IMR-90 (cell line): ENCODE data around the gene STIM1. TPM values are rescaled to one million over a fixed set of nuclear protein-coding genes. Genes with fewer than 3 reads are reported as not detected.

Source experiments
- ATAC-seq: fragments of 200-7000 bp; cut with Tn5 transposase; 2 replicates; pipeline ENCODE4 v1.9.1; 2020; ENCODE audit warnings: low read depth, mild to moderate bottlenecking, moderate library complexity
- BruUV-seq: library from RNA; stranded (reverse); fragments of 400-500 nt; replicated peaks from 2 replicates; lab custom pipeline; 2021; lab: Mats Ljungman, UMichigan
- CTCF ChIA-PET: fragments of 300-600 bp; formaldehyde crosslinking; extraction: SDS; loops from one replicate; lab custom pipeline; 2021; ENCODE audit warnings: antibody characterized with exemption; lab: Yijun Ruan, JAX
- POLR2A ChIA-PET: fragments of 300-600 bp; sonication (Branson Sonifier 250); formaldehyde crosslinking; loops from one replicate; lab custom pipeline; 2022; ENCODE audit warnings: antibody characterized with exemption; ENCODE audit not compliant: unreplicated experiment; lab: Charles Lee
- DNase-seq: peaks from one replicate; pipeline ENCODE4 v3.0.0; 2013
- H2AFZ ChIP-seq: replicated peaks from 2 replicates; pipeline ENCODE3; 2013; ENCODE audit warnings: low read length, mild to moderate bottlenecking; ENCODE audit not compliant: poor library complexity
- H2AK5ac ChIP-seq: 2 replicates; pipeline ENCODE4 v1.6.1; 2013; ENCODE audit warnings: low read depth, low read length, inconsistent platforms
- H2AK9ac ChIP-seq: replicated peaks from 2 replicates; pipeline ENCODE3; 2013; ENCODE audit warnings: mild to moderate bottlenecking, low read depth, low read length, moderate library complexity; ENCODE audit not compliant: poor library complexity
- H2BK120ac ChIP-seq: 2 replicates; pipeline ENCODE4 v1.6.1; 2013; ENCODE audit warnings: low read depth, low read length, inconsistent platforms
- H2BK15ac ChIP-seq: 3 replicates; pipeline ENCODE4 v1.6.1; 2013; ENCODE audit warnings: low read depth, low read length, inconsistent platforms
- H2BK20ac ChIP-seq: 2 replicates; pipeline ENCODE4 v1.6.1; 2013; ENCODE audit warnings: low read depth, mild to moderate bottlenecking, inconsistent platforms, low read length, moderate library complexity
- H2BK5ac ChIP-seq: 2 replicates; pipeline ENCODE4 v1.6.1; 2013; ENCODE audit warnings: mild to moderate bottlenecking, low read depth, low read length, inconsistent platforms; ENCODE audit not compliant: poor library complexity, severe bottlenecking
- H3K14ac ChIP-seq: replicated peaks from 2 replicates; pipeline ENCODE4 v1.6.1; 2013; ENCODE audit warnings: low read depth, low read length, inconsistent platforms
- H3K18ac ChIP-seq: 2 replicates; pipeline ENCODE4 v1.6.1; 2013; ENCODE audit warnings: low read depth, low read length, control low read depth
- H3K23ac ChIP-seq: 2 replicates; pipeline ENCODE4 v1.6.1; 2013; ENCODE audit warnings: low read depth, low read length, inconsistent platforms
- H3K27ac ChIP-seq: 2 replicates; pipeline ENCODE4 v1.5.1; 2013; ENCODE audit warnings: mild to moderate bottlenecking, control low read depth, low read length; ENCODE audit not compliant: insufficient read depth
- H3K27me3 ChIP-seq: 2 replicates; pipeline ENCODE4 v1.6.1; 2013; ENCODE audit warnings: low read length; ENCODE audit not compliant: control insufficient read depth, insufficient read depth
- H3K36me3 ChIP-seq: 2 replicates; pipeline ENCODE4 v1.6.1; 2013; ENCODE audit warnings: low read length, mixed read lengths; ENCODE audit not compliant: control insufficient read depth, insufficient read depth
- H3K4ac ChIP-seq: 2 replicates; pipeline ENCODE4 v1.6.1; 2013; ENCODE audit warnings: low read depth, low read length, inconsistent platforms
- H3K4me1 ChIP-seq: 2 replicates; pipeline ENCODE4 v1.6.1; 2013; ENCODE audit warnings: low read length, mixed read lengths; ENCODE audit not compliant: control insufficient read depth, insufficient read depth
- H3K4me2 ChIP-seq: 2 replicates; pipeline ENCODE4 v1.6.1; 2013; ENCODE audit warnings: low read depth, mild to moderate bottlenecking, control low read depth, low read length, moderate library complexity
- H3K4me3 ChIP-seq: 2 replicates; pipeline ENCODE4 v1.5.1; 2013; ENCODE audit warnings: low read depth, mild to moderate bottlenecking, control low read depth, low read length, moderate library complexity; ENCODE audit not compliant: insufficient read depth
- H3K56ac ChIP-seq: 2 replicates; pipeline ENCODE4 v1.6.1; 2013; ENCODE audit warnings: low read length, inconsistent platforms; ENCODE audit not compliant: insufficient read depth; ENCODE audit errors: extremely low read depth
- H3K79me1 ChIP-seq, 2 experiments: 2 replicates each; pipeline ENCODE4 v1.6.1; 2013; ENCODE audit warnings: low read length in 2 of 2, inconsistent platforms in 1 of 2, low read depth in 1 of 2
- H3K9ac ChIP-seq: 2 replicates; pipeline ENCODE4 v1.6.1; 2013; ENCODE audit warnings: low read depth, low read length, control low read depth
- H3K9me1 ChIP-seq: 2 replicates; pipeline ENCODE4 v1.6.1; 2013; ENCODE audit warnings: low read length, inconsistent platforms; ENCODE audit not compliant: insufficient read depth
- H3K9me3 ChIP-seq: 2 replicates; pipeline ENCODE4 v1.6.1; 2013; ENCODE audit warnings: low read length; ENCODE audit not compliant: control insufficient read depth, insufficient read depth
- H4K20me1 ChIP-seq: 2 replicates; pipeline ENCODE4 v1.6.1; 2013; ENCODE audit warnings: low read length, inconsistent platforms; ENCODE audit not compliant: insufficient read depth
- H4K5ac ChIP-seq: 2 replicates; pipeline ENCODE4 v1.6.1; 2013; ENCODE audit warnings: mild to moderate bottlenecking, low read depth, low read length, control low read depth
- H4K8ac ChIP-seq, 2 experiments: 2 replicates each; pipeline ENCODE4 v1.6.1; 2013; ENCODE audit warnings: low read depth in 2 of 2, low read length in 2 of 2, control low read depth in 1 of 2, inconsistent platforms in 1 of 2
- H4K91ac ChIP-seq: 2 replicates; pipeline ENCODE4 v1.6.1; 2013; ENCODE audit warnings: low read depth, low read length, inconsistent platforms; ENCODE audit not compliant: insufficient read depth
- BHLHE40 ChIP-seq: fragments of 150-350 bp; IDR thresholded peaks from 2 replicates; pipeline ENCODE4 v1.6.1; 2016; ENCODE audit warnings: mild to moderate bottlenecking, low read depth, low read length
- CEBPB ChIP-seq: IDR thresholded peaks from 2 replicates; pipeline ENCODE4 v1.6.1; 2012; ENCODE audit warnings: low read depth, low read length, improper control_type of control experiment
- CHD1 ChIP-seq: IDR thresholded peaks from 2 replicates; pipeline ENCODE4 v1.6.1; 2012; ENCODE audit warnings: low read depth, low read length, improper control_type of control experiment
- CTCF ChIP-seq: conservative IDR thresholded peaks from 2 replicates; pipeline ENCODE4 v1.5.1; 2012; ENCODE audit warnings: mild to moderate bottlenecking, low read depth, low read length, improper control_type of control experiment
- MAZ ChIP-seq: IDR thresholded peaks from 2 replicates; pipeline ENCODE4 v1.6.1; 2012; ENCODE audit warnings: low read depth, mild to moderate bottlenecking, low read length, improper control_type of control experiment, moderate library complexity, borderline replicate concordance
- NFE2L2 ChIP-seq: fragments of 150-350 bp; IDR thresholded peaks from 2 replicates; pipeline ENCODE4 v1.6.1; 2016; ENCODE audit warnings: low read depth, mild to moderate bottlenecking, low read length
- POLR2A ChIP-seq: IDR thresholded peaks from 2 replicates; pipeline ENCODE4 v1.6.1; 2012; ENCODE audit warnings: mild to moderate bottlenecking, low read depth, low read length
- RCOR1 ChIP-seq: IDR thresholded peaks from 2 replicates; pipeline ENCODE4 v1.6.1; 2012; ENCODE audit warnings: mild to moderate bottlenecking, low read length, improper control_type of control experiment; ENCODE audit not compliant: insufficient replicate concordance
- USF2 ChIP-seq: fragments of 150-350 bp; IDR thresholded peaks from 2 replicates; pipeline ENCODE4 v1.6.1; 2017; ENCODE audit warnings: mild to moderate bottlenecking, antibody characterized with exemption, low read length, low read depth
- WGBS, 2 experiments: methylation state at CpG; one replicate each; pipeline versions ENCODE4 v1.1.5 to v1.1.7; 2013; ENCODE audit warnings: missing lambda C conversion rate in 2 of 2; ENCODE audit not compliant: insufficient read length in 1 of 2; ENCODE audit errors: extremely low coverage in 2 of 2; 5-methylcytosine and 5-hydroxymethylcytosine counted together
- dilution Hi-C: fragments of 300-500 bp; cut with HindIII; formaldehyde crosslinking; loops from one replicate; pipeline ENCODE4 v1.14.3; 2018; ENCODE audit warnings: low sequenced_read_pairs; ENCODE audit not compliant: unreplicated experiment
- in situ Hi-C: fragments of 300-500 bp; cut with MboI; formaldehyde crosslinking; loops from 3 replicates; pipeline ENCODE4 v1.14.3; 2019; ENCODE audit warnings: low sequenced_read_pairs, inconsistent platforms, mixed read lengths
- intact Hi-C: fragments of 100-400 bp; cut with micrococcal nuclease; formaldehyde crosslinking; loops from 2 replicates; pipeline ENCODE4 v1.10.0; 2022
- polyA plus RNA-seq, 3 experiments: library from polyadenylated mRNA; depleted of rRNA; stranded (reverse); fragments of >200 nt; gene quantifications; 2 replicates each; pipeline ENCODE4 v1.2.3, GENCODE V29; 2012; ENCODE audit warnings: low replicate concordance in 1 of 3
- total RNA-seq: library from RNA; depleted of rRNA; stranded (reverse); fragments of >200 nt; gene quantifications from 2 replicates; pipeline ENCODE4 v1.2.3, GENCODE V29; 2012

STIM1 gene
- total and polyA plus RNA-seq, 2 of the 4 experiments (the other 2 are of a cell fraction): 17.9 to 23.0 TPM

- ATAC-seq: no peak
- WGBS, 2 experiments: no CpG with 5 or more reads among the region's 3 CpGs
- Histone ChIP-seq H3K56ac (no peak overlapping the region), H3K4me1 (peaks cover 5% of the 10 kb centered on the region; the same call in 1 of the 2 replicates), H3K4me2 (no peak overlapping the region), H3K79me1 (no peaks in the 10 kb centered on the region; a peak in 3 of 4 replicates), H2BK120ac (no peak overlapping the region), H2AFZ (no peak overlapping the region), H3K9ac (no peak overlapping the region), H4K5ac (no peak overlapping the region), H2BK5ac (no peak overlapping the region), H4K8ac (no peak overlapping the region), H3K27me3 (no peaks in the 10 kb centered on the region), H4K20me1 (no peaks in the 10 kb centered on the region), H2BK15ac (no peak overlapping the region), H3K27ac (no peak overlapping the region), H3K14ac (no peak overlapping the region), H3K9me1 (0 out of 2 replicates have a peak, but pooled peaks cover 3% of the 10 kb centered on the region), H3K18ac (no peak overlapping the region), H4K91ac (no peak overlapping the region), H3K36me3 (no peaks in the 10 kb centered on the region), H3K23ac (no peak overlapping the region), H2AK9ac (no peak overlapping the region), H3K9me3 (no peaks in the 10 kb centered on the region), H2AK5ac (no peak overlapping the region), H2BK20ac (no peak overlapping the region), H3K4me3 (no peak overlapping the region), H3K4ac (no peak overlapping the region)
- no TSS peak for BruUV-seq
- CTCF ChIA-PET: no interaction called here
- dilution Hi-C loops (no loop called here), intact Hi-C loops (no loop called here), in situ Hi-C loops (no loop called here)
- TF ChIP-seq RCOR1 (no peak), CEBPB (no peak), MAZ (no peak), CHD1 (no peak), BHLHE40 (no peak), CTCF (no peak), NFE2L2 (no peak), USF2 (no peak), POLR2A (no peak)
- no peak for DNase-seq
- POLR2A ChIA-PET: interaction anchor here (0.6 kb wide), 1 partner anchor 16 kb away, joined by 4 read pairs; no protein-coding TSS in a partner anchor
These were observed 174.7 kb downstream of the STIM1 start for GRCh38 chr11:4030197-4030596.
